IMR-90 (cell line): ENCODE measurements around the gene SRR. TPM values are rescaled to one million over a fixed set of nuclear protein-coding genes. Genes with fewer than 3 reads are reported as not detected.
A peak's percentile ranks its signal among the peaks of the same experiment; 100 is the strongest.

Experiments
- ATAC-seq: fragments of 200-7000 bp; cut with Tn5 transposase; 2 replicates; pipeline ENCODE4 v1.9.1; 2020; ENCODE audit warnings: low read depth, mild to moderate bottlenecking, moderate library complexity
- BruUV-seq: library from RNA; stranded (reverse); fragments of 400-500 nt; replicated peaks from 2 replicates; lab custom pipeline; 2021; lab: Mats Ljungman, UMichigan
- CTCF ChIA-PET: fragments of 300-600 bp; formaldehyde crosslinking; extraction: SDS; loops from one replicate; lab custom pipeline; 2021; ENCODE audit warnings: antibody characterized with exemption; lab: Yijun Ruan, JAX
- POLR2A ChIA-PET: fragments of 300-600 bp; sonication (Branson Sonifier 250); formaldehyde crosslinking; loops from one replicate; lab custom pipeline; 2022; ENCODE audit warnings: antibody characterized with exemption; ENCODE audit not compliant: unreplicated experiment; lab: Charles Lee
- DNase-seq: peaks from one replicate; pipeline ENCODE4 v3.0.0; 2013
- H2AFZ ChIP-seq: replicated peaks from 2 replicates; pipeline ENCODE3; 2013; ENCODE audit warnings: low read length, mild to moderate bottlenecking; ENCODE audit not compliant: poor library complexity
- H2AK5ac ChIP-seq: 2 replicates; pipeline ENCODE4 v1.6.1; 2013; ENCODE audit warnings: low read depth, low read length, inconsistent platforms
- H2AK9ac ChIP-seq: replicated peaks from 2 replicates; pipeline ENCODE3; 2013; ENCODE audit warnings: mild to moderate bottlenecking, low read depth, low read length, moderate library complexity; ENCODE audit not compliant: poor library complexity
- H2BK120ac ChIP-seq: 2 replicates; pipeline ENCODE4 v1.6.1; 2013; ENCODE audit warnings: low read depth, low read length, inconsistent platforms
- H2BK15ac ChIP-seq: 3 replicates; pipeline ENCODE4 v1.6.1; 2013; ENCODE audit warnings: low read depth, low read length, inconsistent platforms
- H2BK20ac ChIP-seq: 2 replicates; pipeline ENCODE4 v1.6.1; 2013; ENCODE audit warnings: low read depth, mild to moderate bottlenecking, inconsistent platforms, low read length, moderate library complexity
- H2BK5ac ChIP-seq: 2 replicates; pipeline ENCODE4 v1.6.1; 2013; ENCODE audit warnings: mild to moderate bottlenecking, low read depth, low read length, inconsistent platforms; ENCODE audit not compliant: poor library complexity, severe bottlenecking
- H3K14ac ChIP-seq: replicated peaks from 2 replicates; pipeline ENCODE4 v1.6.1; 2013; ENCODE audit warnings: low read depth, low read length, inconsistent platforms
- H3K18ac ChIP-seq: 2 replicates; pipeline ENCODE4 v1.6.1; 2013; ENCODE audit warnings: low read depth, low read length, control low read depth
- H3K23ac ChIP-seq: 2 replicates; pipeline ENCODE4 v1.6.1; 2013; ENCODE audit warnings: low read depth, low read length, inconsistent platforms
- H3K27ac ChIP-seq: 2 replicates; pipeline ENCODE4 v1.5.1; 2013; ENCODE audit warnings: mild to moderate bottlenecking, control low read depth, low read length; ENCODE audit not compliant: insufficient read depth
- H3K27me3 ChIP-seq: 2 replicates; pipeline ENCODE4 v1.6.1; 2013; ENCODE audit warnings: low read length; ENCODE audit not compliant: control insufficient read depth, insufficient read depth
- H3K36me3 ChIP-seq: 2 replicates; pipeline ENCODE4 v1.6.1; 2013; ENCODE audit warnings: low read length, mixed read lengths; ENCODE audit not compliant: control insufficient read depth, insufficient read depth
- H3K4ac ChIP-seq: 2 replicates; pipeline ENCODE4 v1.6.1; 2013; ENCODE audit warnings: low read depth, low read length, inconsistent platforms
- H3K4me1 ChIP-seq: 2 replicates; pipeline ENCODE4 v1.6.1; 2013; ENCODE audit warnings: low read length, mixed read lengths; ENCODE audit not compliant: control insufficient read depth, insufficient read depth
- H3K4me2 ChIP-seq: 2 replicates; pipeline ENCODE4 v1.6.1; 2013; ENCODE audit warnings: low read depth, mild to moderate bottlenecking, control low read depth, low read length, moderate library complexity
- H3K4me3 ChIP-seq: 2 replicates; pipeline ENCODE4 v1.5.1; 2013; ENCODE audit warnings: low read depth, mild to moderate bottlenecking, control low read depth, low read length, moderate library complexity; ENCODE audit not compliant: insufficient read depth
- H3K56ac ChIP-seq: 2 replicates; pipeline ENCODE4 v1.6.1; 2013; ENCODE audit warnings: low read length, inconsistent platforms; ENCODE audit not compliant: insufficient read depth; ENCODE audit errors: extremely low read depth
- H3K79me1 ChIP-seq, 2 experiments: 2 replicates each; pipeline ENCODE4 v1.6.1; 2013; ENCODE audit warnings: low read length in 2 of 2, inconsistent platforms in 1 of 2, low read depth in 1 of 2
- H3K9ac ChIP-seq: 2 replicates; pipeline ENCODE4 v1.6.1; 2013; ENCODE audit warnings: low read depth, low read length, control low read depth
- H3K9me1 ChIP-seq: 2 replicates; pipeline ENCODE4 v1.6.1; 2013; ENCODE audit warnings: low read length, inconsistent platforms; ENCODE audit not compliant: insufficient read depth
- H3K9me3 ChIP-seq: 2 replicates; pipeline ENCODE4 v1.6.1; 2013; ENCODE audit warnings: low read length; ENCODE audit not compliant: control insufficient read depth, insufficient read depth
- H4K20me1 ChIP-seq: 2 replicates; pipeline ENCODE4 v1.6.1; 2013; ENCODE audit warnings: low read length, inconsistent platforms; ENCODE audit not compliant: insufficient read depth
- H4K5ac ChIP-seq: 2 replicates; pipeline ENCODE4 v1.6.1; 2013; ENCODE audit warnings: mild to moderate bottlenecking, low read depth, low read length, control low read depth
- H4K8ac ChIP-seq, 2 experiments: 2 replicates each; pipeline ENCODE4 v1.6.1; 2013; ENCODE audit warnings: low read depth in 2 of 2, low read length in 2 of 2, control low read depth in 1 of 2, inconsistent platforms in 1 of 2
- H4K91ac ChIP-seq: 2 replicates; pipeline ENCODE4 v1.6.1; 2013; ENCODE audit warnings: low read depth, low read length, inconsistent platforms; ENCODE audit not compliant: insufficient read depth
- CEBPB ChIP-seq: IDR thresholded peaks from 2 replicates; pipeline ENCODE4 v1.6.1; 2012; ENCODE audit warnings: low read depth, low read length, improper control_type of control experiment
- MXI1 ChIP-seq: IDR thresholded peaks from 2 replicates; pipeline ENCODE4 v1.6.1; 2012; ENCODE audit warnings: low read depth, mild to moderate bottlenecking, low read length, moderate library complexity, borderline replicate concordance
- POLR2A ChIP-seq: IDR thresholded peaks from 2 replicates; pipeline ENCODE4 v1.6.1; 2012; ENCODE audit warnings: mild to moderate bottlenecking, low read depth, low read length
- WGBS, 2 experiments: methylation state at CpG; one replicate each; pipeline versions ENCODE4 v1.1.5 to v1.1.7; 2013; ENCODE audit warnings: missing lambda C conversion rate in 2 of 2; ENCODE audit not compliant: insufficient read length in 1 of 2; ENCODE audit errors: extremely low coverage in 2 of 2; 5-methylcytosine and 5-hydroxymethylcytosine counted together
- dilution Hi-C: fragments of 300-500 bp; cut with HindIII; formaldehyde crosslinking; loops from one replicate; pipeline ENCODE4 v1.14.3; 2018; ENCODE audit warnings: low sequenced_read_pairs; ENCODE audit not compliant: unreplicated experiment
- in situ Hi-C: fragments of 300-500 bp; cut with MboI; formaldehyde crosslinking; loops from 3 replicates; pipeline ENCODE4 v1.14.3; 2019; ENCODE audit warnings: low sequenced_read_pairs, inconsistent platforms, mixed read lengths
- intact Hi-C: fragments of 100-400 bp; cut with micrococcal nuclease; formaldehyde crosslinking; loops from 2 replicates; pipeline ENCODE4 v1.10.0; 2022
- polyA plus RNA-seq, 3 experiments: library from polyadenylated mRNA; depleted of rRNA; stranded (reverse); fragments of >200 nt; gene quantifications; 2 replicates each; pipeline ENCODE4 v1.2.3, GENCODE V29; 2012; ENCODE audit warnings: low replicate concordance in 1 of 3
- total RNA-seq: library from RNA; depleted of rRNA; stranded (reverse); fragments of >200 nt; gene quantifications from 2 replicates; pipeline ENCODE4 v1.2.3, GENCODE V29; 2012

Gene SRR
- total and polyA plus RNA-seq, 2 of the 4 experiments (the other 2 are of a cell fraction) = 14.5 to 52.7 TPM

GRCh38 chr17:2309338-2310154 lies 5.8 kb downstream of the SRR start:
- CTCF ChIA-PET = interaction anchor here (0.5 kb wide), 1 partner anchor 21 kb away, joined by 3 read pairs; no protein-coding TSS in a partner anchor
- intact Hi-C loops (no loop called here), dilution Hi-C loops (no loop called here), in situ Hi-C loops (no loop called here)
- no peak overlapping the region for H3K23ac ChIP-seq
- peak overlapping the region; percentile 52; the same call in 1 of the 2 replicates for H3K27ac ChIP-seq
- H3K36me3 ChIP-seq = peaks cover 2% of the 10 kb centered on the region; the same call in 1 of the 2 replicates
- no peaks in the 10 kb centered on the region for H3K27me3 ChIP-seq
- H2BK5ac ChIP-seq = no peak overlapping the region
- peaks cover 17 to 39% of the 10 kb centered on the region in 2 experiments for H3K79me1 ChIP-seq
- H3K4me1 ChIP-seq = peaks cover 3% of the 10 kb centered on the region; the same call in 1 of the 2 replicates
- no peak overlapping the region for H3K4ac ChIP-seq
- POLR2A ChIA-PET = no interaction called here
- no peak overlapping the region for H3K18ac ChIP-seq
- H2AK9ac ChIP-seq = no peak overlapping the region
- H3K9me3 ChIP-seq = no peaks in the 10 kb centered on the region
- H2BK120ac ChIP-seq = no peak overlapping the region
- H3K14ac ChIP-seq = no peak overlapping the region
- no peak overlapping the region for H3K4me3 ChIP-seq
- no peak overlapping the region for H2BK20ac ChIP-seq
- peak; percentile 64; the same call in 1 of the 2 replicates for TF ChIP-seq MXI1
- peak; percentile 53; the same call in 1 of the 2 replicates for TF ChIP-seq CEBPB
- TF ChIP-seq POLR2A = no peak
- no peaks in the 10 kb centered on the region for H4K20me1 ChIP-seq
- no peak overlapping the region for H3K9ac ChIP-seq
- no peak overlapping the region for H3K56ac ChIP-seq
- H2BK15ac ChIP-seq = no peak overlapping the region
- no TSS peak for BruUV-seq
- DNase-seq (peak; percentile 66), ATAC-seq (peak; percentile 78)
- H4K8ac ChIP-seq = no peak overlapping the region; a peak in 1 of 4 replicates
- H3K4me2 ChIP-seq = no peak overlapping the region; the same call in 1 of the 2 replicates
- 52% methylated on average over 3 of the region's 6 CpGs; no CpG with 5 or more reads in 1 of the 2 experiments for WGBS, 2 experiments
- no peak overlapping the region for H4K5ac ChIP-seq
- H2AK5ac ChIP-seq = no peak overlapping the region
- 0 out of 2 replicates have a peak, but pooled peaks cover 3% of the 10 kb centered on the region for H3K9me1 ChIP-seq
- no peak overlapping the region for H4K91ac ChIP-seq
- no peak overlapping the region for H2AFZ ChIP-seq
